GM19239 (cell line): ENCODE measurements around the gene FHIT.
"Not testable (repeated sequence)": the region's sequence is repeated elsewhere in the genome, so short reads cannot be mapped to it uniquely, and the experiment has no call there.

ENCODE experiments used
- DNase-seq: peaks from one replicate; pipeline ENCODE4 v3.0.0; 2011; ENCODE audit warnings: low spot score; ENCODE audit not compliant: insufficient read length
- FAIRE-seq: peaks from 2 replicates; lab custom pipeline; 2011; peaks lifted over from hg19 to GRCh38; lab: Jason Lieb, UNC

Gene FHIT

GRCh38 chr3:61018807-61019206 lies 232.4 kb downstream of the FHIT start:
- DNase-seq: no peak
- no peak for FAIRE-seq

DNA sequence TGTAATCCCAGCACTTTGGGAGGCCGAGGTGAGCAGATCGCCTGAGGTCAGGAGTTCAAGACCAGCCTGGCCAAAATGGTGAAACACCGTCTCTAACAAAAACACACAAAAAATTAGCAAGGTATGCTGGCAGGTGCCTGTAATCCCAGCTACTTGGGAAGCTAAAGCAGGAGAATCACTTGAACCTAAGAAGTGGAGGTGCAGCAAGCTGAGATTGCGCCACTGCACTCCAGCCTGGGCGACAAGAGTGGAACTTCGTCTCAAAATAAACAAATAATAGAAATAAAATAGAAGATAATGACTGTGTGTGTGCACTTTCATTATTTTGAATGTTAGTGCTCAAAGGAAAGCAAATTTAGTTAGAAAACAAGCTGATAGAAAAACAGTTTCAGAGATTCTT lies 234.2 kb downstream of the FHIT start:
- FAIRE-seq, DNase-seq: not testable (repeated sequence)

GRCh38 chr3:61015859-61016258 lies 235.4 kb downstream of the FHIT start:
- no peak for FAIRE-seq
- DNase-seq: no peak

- FAIRE-seq (no peak), DNase-seq (no peak)
Measured at GRCh38 chr3:61015408-61015807, 235.8 kb downstream of the FHIT start.

- FAIRE-seq: peak; percentile 48
Measured at GRCh38 chr3:61008998-61009380, 242.3 kb downstream of the FHIT start.

DNA sequence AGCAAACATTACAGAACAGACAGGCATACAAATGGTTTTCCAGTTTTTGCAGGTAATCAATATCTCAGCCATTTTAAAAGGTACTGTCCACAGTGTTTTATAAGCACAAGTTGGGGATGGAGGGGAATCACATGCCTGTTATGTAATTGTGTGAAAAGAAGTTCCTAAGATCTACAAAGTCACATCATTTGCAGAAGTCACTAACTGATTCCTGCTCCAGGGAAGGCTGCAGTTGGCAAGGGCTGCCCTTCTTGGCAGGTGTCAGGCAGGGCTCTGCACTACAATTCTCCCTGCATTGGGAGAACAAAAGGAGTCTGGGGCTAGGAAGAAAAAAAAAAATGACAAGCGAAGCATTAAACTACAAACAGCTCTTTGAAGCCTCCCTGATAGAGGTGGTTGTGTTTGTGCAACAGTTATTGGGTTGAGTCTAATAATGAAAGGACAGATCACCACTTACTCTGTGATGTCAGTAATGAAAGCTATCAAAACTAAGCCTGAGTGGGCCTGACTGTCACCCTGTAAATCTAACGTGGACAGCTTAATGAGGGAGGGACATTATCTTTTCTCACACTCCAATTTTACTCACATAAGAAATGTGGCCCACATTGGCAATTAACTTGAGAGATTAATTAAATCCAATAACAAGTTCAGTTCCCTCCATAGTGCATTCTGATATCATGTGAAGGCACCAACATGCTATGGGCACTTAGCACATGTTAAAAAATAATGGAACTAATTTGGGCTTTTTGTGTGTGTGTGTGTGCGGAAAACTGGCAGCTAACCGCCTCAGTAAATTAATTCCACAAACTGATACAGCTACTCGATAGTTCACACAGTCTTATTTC lies 242.9 kb downstream of the FHIT start:
- DNase-seq: no peak

More at GRCh38 chr3:61008998-61009380, 242.3 kb downstream of the FHIT start:
- DNase-seq: no peak

GRCh38 chr3:61005591-61005990 lies 245.7 kb downstream of the FHIT start:
- DNase-seq: no peak
- no peak for FAIRE-seq

More for the DNA sequence above, 242.9 kb downstream of the FHIT start:
- no peak for FAIRE-seq

DNA sequence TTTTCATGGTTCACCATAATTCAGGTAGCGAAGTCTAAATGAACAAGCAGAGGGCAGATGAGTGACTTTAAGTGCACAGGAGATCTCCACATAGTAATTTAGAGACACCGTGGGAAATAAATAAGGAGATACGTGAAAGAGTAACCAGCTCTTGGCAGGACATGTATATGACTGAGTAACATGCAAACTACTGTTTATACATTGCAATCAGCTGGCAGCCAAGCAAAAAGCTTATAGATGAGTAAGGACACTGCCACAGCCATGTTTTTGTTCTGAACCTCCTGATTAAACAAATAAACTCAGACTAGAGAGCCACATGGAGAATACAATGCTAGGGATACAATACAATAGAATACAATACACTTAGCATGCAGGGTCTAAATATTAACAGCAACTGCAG lies 252.4 kb downstream of the FHIT start:
- no peak for FAIRE-seq
- DNase-seq: no peak

DNA sequence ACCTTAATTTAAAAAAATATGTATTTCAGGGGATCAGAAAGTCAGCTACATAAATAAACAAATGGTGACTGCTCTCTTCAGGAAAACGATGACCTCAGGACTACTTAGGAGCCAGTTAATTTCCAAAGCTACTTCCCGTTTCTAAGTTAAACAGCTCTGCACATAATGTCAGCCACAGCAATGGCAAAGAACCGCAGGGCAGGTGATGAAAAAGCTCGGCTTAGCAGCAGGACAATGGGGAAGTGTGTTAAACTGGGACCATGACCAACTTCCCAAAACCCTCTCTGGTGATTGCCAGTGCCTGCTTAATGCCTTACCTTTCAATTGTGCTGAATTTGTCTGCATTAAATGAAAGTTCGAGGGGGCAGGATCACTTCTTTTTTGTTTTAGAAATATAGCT lies 258.9 kb downstream of the FHIT start:
- DNase-seq: no peak
- no peak for FAIRE-seq

GRCh38 chr3:60990442-60990730 lies 260.9 kb downstream of the FHIT start:
- no peak for FAIRE-seq
- no peak for DNase-seq

- FAIRE-seq (peak; percentile 42), DNase-seq (no peak)
Measured at GRCh38 chr3:60989626-60990441, 261.4 kb downstream of the FHIT start.

GRCh38 chr3:60987191-60987590 lies 264.1 kb downstream of the FHIT start:
- not testable (repeated sequence) for FAIRE-seq, DNase-seq

GRCh38 chr3:60986552-60986951 lies 264.7 kb downstream of the FHIT start:
- DNase-seq (no peak), FAIRE-seq (no peak)

GRCh38 chr3:60983906-60984305 lies 267.3 kb downstream of the FHIT start:
- DNase-seq: no peak
- FAIRE-seq: no peak

- DNase-seq: no peak
- FAIRE-seq: no peak
Measured at GRCh38 chr3:60980342-60980692, 270.9 kb downstream of the FHIT start.

GRCh38 chr3:60979461-60980341 lies 271.6 kb downstream of the FHIT start:
- FAIRE-seq (no peak), DNase-seq (no peak)

DNA sequence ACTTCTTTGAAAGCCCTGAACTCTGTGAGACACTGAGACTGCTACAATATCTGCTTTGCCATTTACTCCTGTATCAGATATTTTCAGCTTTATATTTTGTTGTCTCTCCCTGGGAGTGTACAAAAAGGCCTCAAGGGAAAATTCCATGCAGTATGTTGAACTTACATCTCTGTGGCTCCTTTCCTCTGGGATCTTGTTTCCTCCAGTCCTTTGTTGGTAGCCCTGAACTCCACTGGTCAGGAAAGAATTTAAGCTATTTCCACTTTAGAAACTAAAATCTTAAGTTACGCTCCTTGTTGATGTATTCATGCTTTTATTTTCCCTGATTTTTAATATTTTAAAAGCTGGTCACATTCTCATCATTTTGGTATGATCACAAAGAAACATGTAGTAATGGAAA lies 277.9 kb downstream of the FHIT start:
- DNase-seq (no peak), FAIRE-seq (no peak)

DNA sequence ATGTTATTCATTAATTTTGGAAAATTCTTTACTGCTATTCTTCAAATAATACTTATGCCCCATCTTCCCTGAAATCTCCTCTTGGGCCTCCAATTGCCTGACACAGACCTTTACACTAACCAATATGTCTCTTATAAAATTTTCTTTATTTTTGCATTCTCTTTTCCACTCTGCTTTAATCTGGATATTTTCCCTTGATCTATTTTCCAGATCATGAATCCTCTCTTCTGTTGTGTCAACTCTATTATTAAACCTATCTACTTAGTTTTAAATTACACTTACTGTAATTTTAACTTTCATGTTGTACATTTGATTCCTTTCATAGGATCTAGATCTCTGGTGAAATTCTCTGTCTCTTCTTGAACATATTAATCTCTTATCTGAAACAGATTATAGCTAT lies 278.7 kb downstream of the FHIT start:
- DNase-seq (no peak), FAIRE-seq (no peak)

DNA sequence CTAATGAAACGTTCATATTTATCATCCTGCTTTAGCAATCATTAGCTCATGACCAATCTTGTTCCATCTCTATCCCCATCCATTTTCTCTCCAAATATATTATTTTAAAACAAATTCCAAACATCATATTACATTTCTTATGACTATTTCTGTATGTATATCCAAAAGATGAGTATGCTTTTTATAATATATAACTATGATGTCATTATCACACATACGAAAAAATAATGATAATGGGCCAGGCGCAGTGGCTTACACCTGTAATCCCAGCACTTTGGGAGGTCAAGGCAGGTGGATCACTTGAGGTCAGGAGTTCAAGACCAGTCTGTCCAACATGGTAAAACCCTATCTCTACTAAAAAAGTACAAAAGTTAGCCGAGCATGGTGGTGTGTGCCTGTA lies 280.4 kb downstream of the FHIT start:
- DNase-seq (no peak), FAIRE-seq (no peak)

- DNase-seq (no peak), FAIRE-seq (no peak)
Measured at GRCh38 chr3:60967141-60967540, 284.1 kb downstream of the FHIT start.

DNA sequence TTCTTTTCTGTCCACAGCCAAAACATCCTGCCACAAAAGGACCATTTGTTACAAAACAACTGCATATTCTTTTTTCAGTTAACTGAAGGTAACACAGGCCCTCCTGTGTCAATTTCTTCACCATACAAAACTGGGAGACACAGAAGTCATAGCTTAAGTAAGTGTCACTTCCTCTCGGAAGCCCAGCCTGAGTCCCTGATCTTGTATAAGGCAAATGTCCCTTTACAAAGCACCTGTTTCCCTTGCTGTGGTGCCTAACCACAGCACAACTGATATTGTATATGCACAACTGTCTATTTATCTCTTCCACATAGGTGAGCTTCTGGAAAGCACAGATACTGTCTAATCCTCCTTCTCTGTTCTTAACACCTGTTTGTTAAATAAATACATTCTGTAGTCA lies 293.7 kb downstream of the FHIT start:
- no peak for DNase-seq
- FAIRE-seq: no peak
